Activated CD4-positive, alpha-beta T cell treated with anti-CD3 and anti-CD28 coated beads for 36 hours (primary cell): ENCODE results near the gene KIF1A. TPM values are rescaled to one million over a fixed set of nuclear protein-coding genes. Genes with fewer than 3 reads are reported as not detected.

ENCODE experiments used
- ATAC-seq: fragments of 200-7000 bp; cut with Tn5 transposase; one replicate; pipeline ENCODE4 v1.10.0; 2021; ENCODE audit warnings: mild to moderate bottlenecking, moderate library complexity
- CTCF ChIA-PET: fragments of 350-600 bp; sonication (Branson Sonifier 250); formaldehyde crosslinking; loops from one replicate; lab custom pipeline; 2021; ENCODE audit warnings: antibody characterized with exemption; lab: Charles Lee
- POLR2A ChIA-PET: fragments of 350-600 bp; sonication (Branson Sonifier 250); formaldehyde crosslinking; loops from one replicate; lab custom pipeline; 2021; ENCODE audit warnings: antibody characterized with exemption, inconsistent platforms; lab: Charles Lee
- DNase-seq: peaks from one replicate; pipeline ENCODE4 v3.0.0-alpha.2; 2020
- H3K27ac Mint-ChIP-seq: one replicate; pipeline ENCODE4 v1.8.0; 2021; ENCODE audit warnings: mixed read lengths
- H3K27me3 Mint-ChIP-seq: one replicate; pipeline ENCODE4 v1.8.0; 2021; ENCODE audit warnings: mixed read lengths
- H3K36me3 Mint-ChIP-seq: one replicate; pipeline ENCODE4 v1.8.0; 2021; ENCODE audit warnings: low read depth, mixed read lengths
- H3K4me1 Mint-ChIP-seq: one replicate; pipeline ENCODE4 v1.8.0; 2021; ENCODE audit warnings: mixed read lengths
- H3K4me3 Mint-ChIP-seq: one replicate; pipeline ENCODE4 v1.8.0; 2021; ENCODE audit warnings: mild to moderate bottlenecking, moderate library complexity, mixed read lengths
- H3K9me3 Mint-ChIP-seq: one replicate; pipeline ENCODE4 v1.8.0; 2021; ENCODE audit warnings: low read depth, mixed read lengths
- intact Hi-C, 2 experiments: fragments of 100-400 bp; cut with DNase I in 1 of 2; cut with micrococcal nuclease in 1 of 2; formaldehyde crosslinking; loops; one replicate each; pipeline versions ENCODE4 v1.14.2 to v1.15.1; 2022 to 2024; cut with DNase I, micrococcal nuclease
- total RNA-seq, 2 experiments: library from RNA; stranded (reverse); gene quantifications; one replicate each; pipeline ENCODE4 v1.2.3, GENCODE V29; 2021

The KIF1A gene
- total RNA-seq, 2 experiments from 2014 or later = 4.6 to 8.2 TPM

- intact Hi-C loops = no loop called here
- CTCF ChIA-PET = no interaction called here
- peaks cover 13% of the 10 kb centered on the region for H3K27me3 Mint-ChIP-seq
- no peak overlapping the region for H3K4me3 Mint-ChIP-seq
- no peak overlapping the region for H3K27ac Mint-ChIP-seq
- POLR2A ChIA-PET = no interaction called here
- peaks cover 6% of the 10 kb centered on the region for H3K9me3 Mint-ChIP-seq
- no peaks in the 10 kb centered on the region for H3K36me3 Mint-ChIP-seq
- ATAC-seq (no peak), DNase-seq (no peak)
- H3K4me1 Mint-ChIP-seq = no peaks in the 10 kb centered on the region
Measured at GRCh38 chr2:240815761-240816583, 4.0 kb downstream of the KIF1A start.

GRCh38 chr2:240814946-240815760 lies 4.9 kb downstream of the KIF1A start:
- no peak overlapping the region for H3K27ac Mint-ChIP-seq

GRCh38 chr2:240814280-240814679 lies 5.7 kb downstream of the KIF1A start:
- Mint-ChIP-seq H3K27ac (no peak overlapping the region), H3K27me3 (peaks cover 10% of the 10 kb centered on the region), H3K36me3 (no peaks in the 10 kb centered on the region), H3K9me3 (peaks cover 6% of the 10 kb centered on the region), H3K4me3 (no peak overlapping the region), H3K4me1 (no peaks in the 10 kb centered on the region)
- ChIA-PET POLR2A (no interaction called here), CTCF (interaction anchor here (0.6 to 0.9 kb wide), 3 partner anchors 11 to 352 kb away, joined by 3 read pairs; no protein-coding TSS in a partner anchor)
- no peak for ATAC-seq
- intact Hi-C loops = no loop called here
- DNase-seq = no peak

More at GRCh38 chr2:240814946-240815760, 4.9 kb downstream of the KIF1A start:
- Mint-ChIP-seq H3K4me3 (no peak overlapping the region), H3K9me3 (peaks cover 6% of the 10 kb centered on the region), H3K27me3 (peaks cover 10% of the 10 kb centered on the region), H3K36me3 (no peaks in the 10 kb centered on the region), H3K4me1 (no peaks in the 10 kb centered on the region)
- no peak for ATAC-seq
- ChIA-PET POLR2A (no interaction called here), CTCF (interaction anchor here (0.7 kb wide), 2 partner anchors 10 to 353 kb away, joined by 3 read pairs; no protein-coding TSS in a partner anchor)
- intact Hi-C loops = no loop called here
- DNase-seq = no peak

- CTCF ChIA-PET = interaction anchor here (0.9 kb wide), 1 partner anchor 10 kb away, joined by 3 read pairs; no protein-coding TSS in a partner anchor
- ATAC-seq = no peak
- peaks cover 6% of the 10 kb centered on the region for H3K9me3 Mint-ChIP-seq
- POLR2A ChIA-PET = no interaction called here
- intact Hi-C loops = no loop called here
- H3K4me1 Mint-ChIP-seq = no peaks in the 10 kb centered on the region
- DNase-seq = no peak
- no peak overlapping the region for H3K4me3 Mint-ChIP-seq
- H3K36me3 Mint-ChIP-seq = no peaks in the 10 kb centered on the region
- no peak overlapping the region for H3K27ac Mint-ChIP-seq
- peaks cover 7% of the 10 kb centered on the region for H3K27me3 Mint-ChIP-seq
Measured at GRCh38 chr2:240813231-240813921, 6.6 kb downstream of the KIF1A start.

- no peaks in the 10 kb centered on the region for H3K4me1 Mint-ChIP-seq
- ChIA-PET CTCF (no interaction called here), POLR2A (no interaction called here)
- no peak overlapping the region for H3K27ac Mint-ChIP-seq
- peaks cover 6% of the 10 kb centered on the region for H3K9me3 Mint-ChIP-seq
- H3K27me3 Mint-ChIP-seq = peaks cover 3% of the 10 kb centered on the region
- no peaks in the 10 kb centered on the region for H3K36me3 Mint-ChIP-seq
- intact Hi-C loops = no loop called here
- ATAC-seq (no peak), DNase-seq (no peak)
- no peak overlapping the region for H3K4me3 Mint-ChIP-seq
Measured at GRCh38 chr2:240812721-240813120, 7.3 kb downstream of the KIF1A start.

GRCh38 chr2:240812301-240812680 lies 7.7 kb downstream of the KIF1A start:
- H3K4me1 Mint-ChIP-seq = no peaks in the 10 kb centered on the region
- intact Hi-C loops = no loop called here
- peaks cover 6% of the 10 kb centered on the region for H3K9me3 Mint-ChIP-seq
- ATAC-seq = no peak
- no peak overlapping the region for H3K4me3 Mint-ChIP-seq
- ChIA-PET CTCF (no interaction called here), POLR2A (no interaction called here)
- H3K36me3 Mint-ChIP-seq = no peaks in the 10 kb centered on the region
- no peak overlapping the region for H3K27ac Mint-ChIP-seq
- H3K27me3 Mint-ChIP-seq = no peaks in the 10 kb centered on the region
- no peak for DNase-seq

GRCh38 chr2:240811346-240812300 lies 8.4 kb downstream of the KIF1A start:
- Mint-ChIP-seq H3K36me3 (no peaks in the 10 kb centered on the region), H3K9me3 (peaks cover 6% of the 10 kb centered on the region), H3K4me3 (no peak overlapping the region), H3K27ac (no peak overlapping the region), H3K4me1 (no peaks in the 10 kb centered on the region), H3K27me3 (peaks cover 1% of the 10 kb centered on the region)
- ATAC-seq (no peak), DNase-seq (no peak)
- ChIA-PET POLR2A (no interaction called here), CTCF (no interaction called here)
- intact Hi-C loops = no loop called here

GRCh38 chr2:240810621-240811020 lies 9.4 kb downstream of the KIF1A start:
- H3K36me3 Mint-ChIP-seq = no peaks in the 10 kb centered on the region
- DNase-seq (no peak), ATAC-seq (no peak)
- H3K4me3 Mint-ChIP-seq = no peak overlapping the region
- peaks cover 2% of the 10 kb centered on the region for H3K27me3 Mint-ChIP-seq
- ChIA-PET POLR2A (no interaction called here), CTCF (no interaction called here)
- H3K4me1 Mint-ChIP-seq = no peaks in the 10 kb centered on the region
- no peak overlapping the region for H3K27ac Mint-ChIP-seq
- peaks cover 11% of the 10 kb centered on the region for H3K9me3 Mint-ChIP-seq
- intact Hi-C loops = no loop called here

GRCh38 chr2:240810199-240810598 lies 9.8 kb downstream of the KIF1A start:
- ATAC-seq = no peak
- H3K27me3 Mint-ChIP-seq = peaks cover 2% of the 10 kb centered on the region
- CTCF ChIA-PET = interaction anchor here (0.7 kb wide), 1 partner anchor 18 kb away, joined by 3 read pairs; no protein-coding TSS in a partner anchor

GRCh38 chr2:240809276-240809675 lies 10.7 kb downstream of the KIF1A start:
- Mint-ChIP-seq H3K4me3 (no peak overlapping the region), H3K9me3 (peaks cover 9% of the 10 kb centered on the region), H3K27me3 (peaks cover 3% of the 10 kb centered on the region), H3K4me1 (no peaks in the 10 kb centered on the region), H3K27ac (no peak overlapping the region), H3K36me3 (no peaks in the 10 kb centered on the region)
- ChIA-PET CTCF (no interaction called here), POLR2A (no interaction called here)
- DNase-seq (no peak), ATAC-seq (no peak)
- intact Hi-C loops = no loop called here

More at GRCh38 chr2:240810199-240810598, 9.8 kb downstream of the KIF1A start:
- DNase-seq = no peak
- no peaks in the 10 kb centered on the region for H3K4me1 Mint-ChIP-seq
- H3K9me3 Mint-ChIP-seq = peaks cover 11% of the 10 kb centered on the region
- no peak overlapping the region for H3K27ac Mint-ChIP-seq
- POLR2A ChIA-PET = no interaction called here
- intact Hi-C loops = no loop called here
- H3K4me3 Mint-ChIP-seq = no peak overlapping the region
- H3K36me3 Mint-ChIP-seq = no peaks in the 10 kb centered on the region
